GM19397 (cell line): ENCODE data around the gene FTCDNL1.

Source experiments
- ATAC-seq: cut with Tn5 transposase; IDR thresholded peaks from one replicate; pipeline ENCODE4 v1.9.1; 2021; ENCODE audit warnings: mild to moderate bottlenecking, moderate library complexity; ENCODE audit not compliant: unreplicated experiment

FTCDNL1 gene

GRCh38 chr2:199842631-199843395 lies 8.2 kb downstream of the FTCDNL1 start:
- ATAC-seq, result no peak

GRCh38 chr2:199841409-199841808 lies 9.6 kb downstream of the FTCDNL1 start:
- no peak for ATAC-seq

- no peak for ATAC-seq
These were observed 12.6 kb downstream of the FTCDNL1 start for GRCh38 chr2:199838399-199838798.

GRCh38 chr2:199836943-199837342 lies 14.0 kb downstream of the FTCDNL1 start:
- ATAC-seq, result no peak

- no peak for ATAC-seq
These were observed 17.5 kb downstream of the FTCDNL1 start for GRCh38 chr2:199833525-199833924.

- no peak for ATAC-seq
These were observed 20.5 kb downstream of the FTCDNL1 start for GRCh38 chr2:199830531-199830930.

- no peak for ATAC-seq
These were observed 21.4 kb downstream of the FTCDNL1 start for GRCh38 chr2:199829628-199830027.

- ATAC-seq, result no peak
These were observed 31.2 kb downstream of the FTCDNL1 start for GRCh38 chr2:199819746-199820145.

- ATAC-seq, result no peak
These were observed 32.2 kb downstream of the FTCDNL1 start for GRCh38 chr2:199818754-199819153.

- ATAC-seq, result no peak
These were observed 33.0 kb downstream of the FTCDNL1 start for GRCh38 chr2:199818026-199818425.

GRCh38 chr2:199814817-199815211 lies 36.2 kb downstream of the FTCDNL1 start:
- ATAC-seq, result no peak

- ATAC-seq, result no peak
These were observed 36.7 kb downstream of the FTCDNL1 start for GRCh38 chr2:199814101-199814816.

GRCh38 chr2:199812493-199812892 lies 38.5 kb downstream of the FTCDNL1 start:
- ATAC-seq, result no peak

GRCh38 chr2:199811346-199811745 lies 39.6 kb downstream of the FTCDNL1 start:
- no peak for ATAC-seq

GRCh38 chr2:199810422-199811171 lies 40.4 kb downstream of the FTCDNL1 start:
- ATAC-seq, result no peak

GRCh38 chr2:199807966-199808365 lies 43.0 kb downstream of the FTCDNL1 start:
- no peak for ATAC-seq

GRCh38 chr2:199806179-199806578 lies 44.8 kb downstream of the FTCDNL1 start:
- no peak for ATAC-seq

GRCh38 chr2:199804831-199805230 lies 46.2 kb downstream of the FTCDNL1 start:
- ATAC-seq, result no peak

- no peak for ATAC-seq
These were observed 52.0 kb downstream of the FTCDNL1 start for GRCh38 chr2:199798831-199799580.

GRCh38 chr2:199797431-199798403 lies 53.3 kb downstream of the FTCDNL1 start:
- no peak for ATAC-seq
